ENCODE data around the gene HFE. TPM values are rescaled to one million over a fixed set of nuclear protein-coding genes. Genes with fewer than 3 reads are reported as not detected.

Gene HFE
- total and polyA plus RNA-seq, 2 of the 13 experiments (the other 11 are each of a cell fraction or from before 2014, with no cell fraction given), result 3.7 to 6.3 TPM

GRCh38 chr6:26122793-26123674 lies 35.8 kb downstream of the HFE start (continued):
- TF ChIP-seq POLR2G (IDR thresholded peaks at IDR 0.05; ENCODE audit: low read depth, low read length) (peak; percentile 86), HMGA1 (CRISPR knock-in tag; conservative IDR thresholded peaks at IDR 0.05) (no peak), ZSCAN21 (CRISPR knock-in tag; IDR thresholded peaks at IDR 0.05; ENCODE audit: borderline replicate concordance) (peak; percentile 10; the same call in 1 of the 2 replicates), ZNF678 (CRISPR knock-in tag; IDR thresholded peaks at IDR 0.05) (no peak), ZNF841 (CRISPR knock-in tag; IDR thresholded peaks at IDR 0.05; ENCODE audit: borderline replicate concordance) (peak; percentile 85; the same call in 1 of the 2 replicates), ZBTB25 (CRISPR knock-in tag; IDR thresholded peaks at IDR 0.05) (peak; percentile 84; the same call in 1 of the 2 replicates), ATF1 (CRISPR knock-in tag; IDR thresholded peaks at IDR 0.05) (peak; percentile 90), MED13 (CRISPR knock-in tag; IDR thresholded peaks at IDR 0.05) (peak; percentile 54), ELF4 (CRISPR knock-in tag; IDR thresholded peaks at IDR 0.05; ENCODE audit: borderline replicate concordance) (no peak), ZBTB1 (CRISPR knock-in tag; IDR thresholded peaks at IDR 0.05; ENCODE audit: borderline replicate concordance) (no peak), ZNF709 (CRISPR knock-in tag; IDR thresholded peaks at IDR 0.05) (peak; percentile 84), ZNF253 (CRISPR knock-in tag; IDR thresholded peaks at IDR 0.05; ENCODE audit: borderline replicate concordance) (no peak), HDAC2 (CRISPR knock-in tag; IDR thresholded peaks at IDR 0.05) (peak; percentile 90), ZBTB42 (CRISPR knock-in tag; IDR thresholded peaks at IDR 0.05) (0 out of 2 replicates have a peak, but pooled peaks have one; percentile 43), PHF8 (CRISPR knock-in tag; IDR thresholded peaks at IDR 0.05) (no peak), AHR (CRISPR knock-in tag; IDR thresholded peaks at IDR 0.05) (no peak), ZNF672 (CRISPR knock-in tag; IDR thresholded peaks at IDR 0.05) (peak; percentile 58; the same call in 1 of the 2 replicates), ZSCAN9 (CRISPR knock-in tag; IDR thresholded peaks at IDR 0.05; ENCODE audit: borderline replicate concordance) (no peak; the same call in 1 of the 2 replicates), FOXA3 (CRISPR knock-in tag; IDR thresholded peaks at IDR 0.05) (peak; percentile 78), GRHL1 (CRISPR knock-in tag; conservative IDR thresholded peaks at IDR 0.05) (no peak)
- TF ChIP-seq, protein P1, sequence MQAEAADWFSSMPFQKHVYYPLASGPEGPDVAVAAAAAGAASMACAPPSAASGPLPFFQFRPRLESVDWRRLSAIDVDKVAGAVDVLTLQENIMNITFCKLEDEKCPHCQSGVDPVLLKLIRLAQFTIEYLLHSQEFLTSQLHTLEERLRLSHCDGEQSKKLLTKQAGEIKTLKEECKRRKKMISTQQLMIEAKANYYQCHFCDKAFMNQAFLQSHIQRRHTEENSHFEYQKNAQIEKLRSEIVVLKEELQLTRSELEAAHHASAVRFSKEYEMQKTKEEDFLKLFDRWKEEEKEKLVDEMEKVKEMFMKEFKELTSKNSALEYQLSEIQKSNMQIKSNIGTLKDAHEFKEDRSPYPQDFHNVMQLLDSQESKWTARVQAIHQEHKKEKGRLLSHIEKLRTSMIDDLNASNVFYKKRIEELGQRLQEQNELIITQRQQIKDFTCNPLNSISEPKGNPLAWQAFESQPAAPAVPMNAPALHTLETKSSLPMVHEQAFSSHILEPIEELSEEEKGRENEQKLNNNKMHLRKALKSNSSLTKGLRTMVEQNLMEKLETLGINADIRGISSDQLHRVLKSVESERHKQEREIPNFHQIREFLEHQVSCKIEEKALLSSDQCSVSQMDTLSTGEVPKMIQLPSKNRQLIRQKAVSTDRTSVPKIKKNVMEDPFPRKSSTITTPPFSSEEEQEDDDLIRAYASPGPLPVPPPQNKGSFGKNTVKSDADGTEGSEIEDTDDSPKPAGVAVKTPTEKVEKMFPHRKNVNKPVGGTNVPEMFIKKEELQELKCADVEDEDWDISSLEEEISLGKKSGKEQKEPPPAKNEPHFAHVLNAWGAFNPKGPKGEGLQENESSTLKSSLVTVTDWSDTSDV (CRISPR knock-in tag; IDR thresholded peaks at IDR 0.05), result no peak; the same call in 1 of the 2 replicates
- TF ChIP-seq, protein P2, sequence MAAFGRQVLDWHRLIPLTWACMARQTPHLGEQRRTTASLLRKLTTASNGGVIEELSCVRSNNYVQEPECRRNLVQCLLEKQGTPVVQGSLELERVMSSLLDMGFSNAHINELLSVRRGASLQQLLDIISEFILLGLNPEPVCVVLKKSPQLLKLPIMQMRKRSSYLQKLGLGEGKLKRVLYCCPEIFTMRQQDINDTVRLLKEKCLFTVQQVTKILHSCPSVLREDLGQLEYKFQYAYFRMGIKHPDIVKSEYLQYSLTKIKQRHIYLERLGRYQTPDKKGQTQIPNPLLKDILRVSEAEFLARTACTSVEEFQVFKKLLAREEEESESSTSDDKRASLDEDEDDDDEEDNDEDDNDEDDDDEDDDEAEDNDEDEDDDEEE (CRISPR knock-in tag; IDR thresholded peaks at IDR 0.05), result peak; percentile 77
